ENCODE data around the gene ERFL. TPM values are rescaled to one million over a fixed set of nuclear protein-coding genes. Genes with fewer than 3 reads are reported as not detected.

Gene ERFL
- polyA plus RNA-seq, 1 experiment, result 0.04 TPM

GRCh38 chr19:41869374-41869955 lies 58.8 kb downstream of the ERFL start:
- no peaks in the 10 kb centered on the region for H3K27me3 ChIP-seq (ENCODE audit: control insufficient read depth, insufficient read depth, low read length)
- ChIA-PET CTCF (interaction anchor here (1.5 to 2.6 kb wide), 2 partner anchors 9 to 11 kb away, joined by 3 to 7 read pairs; partner anchors contain the start of gene RPS19), POLR2A (no interaction called here)
- no peak overlapping the region for H3K4me3 ChIP-seq (ENCODE audit: low read depth, low read length)
- H3K36me3 ChIP-seq (ENCODE audit: control insufficient read depth, insufficient read depth, low read length), result peaks cover 42% of the 10 kb centered on the region
- no peak for DNase-seq (ENCODE audit: low read depth)
- TF ChIP-seq CTCF (IDR thresholded peaks at IDR 0.05; ENCODE audit: insufficient read depth, low read depth, low read length), result no peak

- no peak for TF ChIP-seq CTCF (IDR thresholded peaks at IDR 0.05; ENCODE audit: insufficient read depth, low read depth, low read length)
- H3K27me3 ChIP-seq (ENCODE audit: control insufficient read depth, insufficient read depth, low read length), result no peaks in the 10 kb centered on the region
- no peak overlapping the region for H3K4me3 ChIP-seq (ENCODE audit: low read depth, low read length)
- H3K36me3 ChIP-seq (ENCODE audit: control insufficient read depth, insufficient read depth, low read length), result peaks cover 47% of the 10 kb centered on the region
- ChIA-PET POLR2A (no interaction called here), CTCF (interaction anchor here (0.9 to 2.6 kb wide), 3 partner anchors 9 to 13 kb away, joined by 3 to 7 read pairs (median 4); partner anchors contain the start of gene RPS19)
- DNase-seq (ENCODE audit: low read depth), result no peak
Observed at GRCh38 chr19:41868989-41869300, 59.3 kb downstream of the ERFL start.

GRCh38 chr19:41868120-41868988 lies 59.9 kb downstream of the ERFL start:
- Histone ChIP-seq H3K4me3 (ENCODE audit: low read depth, low read length) (no peak overlapping the region), H3K36me3 (ENCODE audit: control insufficient read depth, insufficient read depth, low read length) (peaks cover 51% of the 10 kb centered on the region), H3K27me3 (ENCODE audit: control insufficient read depth, insufficient read depth, low read length) (no peaks in the 10 kb centered on the region)
- TF ChIP-seq CTCF (IDR thresholded peaks at IDR 0.05; ENCODE audit: insufficient read depth, low read depth, low read length), result no peak
- no peak for DNase-seq (ENCODE audit: low read depth)
- ChIA-PET CTCF (interaction anchor here (0.9 to 2.6 kb wide), 4 partner anchors 8 to 84 kb away, joined by 3 to 7 read pairs (median 4); partner anchors contain the start of gene RPS19), POLR2A (no interaction called here)

GRCh38 chr19:41866284-41866683 lies 62.0 kb downstream of the ERFL start:
- Histone ChIP-seq H3K27me3 (ENCODE audit: control insufficient read depth, insufficient read depth, low read length) (no peaks in the 10 kb centered on the region), H3K36me3 (ENCODE audit: control insufficient read depth, insufficient read depth, low read length) (peaks cover 60% of the 10 kb centered on the region), H3K4me3 (ENCODE audit: low read depth, low read length) (no peak overlapping the region)
- TF ChIP-seq CTCF (IDR thresholded peaks at IDR 0.05; ENCODE audit: insufficient read depth, low read depth, low read length), result no peak
- ChIA-PET POLR2A (no interaction called here), CTCF (interaction anchor here (1.1 to 1.5 kb wide), 2 partner anchors 61 to 91 kb away, joined by 3 read pairs; partner anchors contain the start of gene ERFL)
- DNase-seq (ENCODE audit: low read depth), result no peak

- Histone ChIP-seq H3K4me3 (ENCODE audit: low read depth, low read length) (no peak overlapping the region), H3K27me3 (ENCODE audit: control insufficient read depth, insufficient read depth, low read length) (no peaks in the 10 kb centered on the region), H3K36me3 (ENCODE audit: control insufficient read depth, insufficient read depth, low read length) (peaks cover 55% of the 10 kb centered on the region)
- no peak for DNase-seq (ENCODE audit: low read depth)
- POLR2A ChIA-PET, result no interaction called here
- CTCF ChIA-PET, result interaction anchor here (0.9 to 1.8 kb wide), 2 partner anchors 8 to 87 kb away, joined by 4 to 5 read pairs; no protein-coding TSS in a partner anchor
- TF ChIP-seq CTCF (IDR thresholded peaks at IDR 0.05; ENCODE audit: insufficient read depth, low read depth, low read length), result no peak
Observed at GRCh38 chr19:41864374-41864773, 63.9 kb downstream of the ERFL start.

Data from BJ (cell line).